Anterior cingulate cortex (tissue), 58 donors: Measurements from ENCODE around the gene NHLRC4.

Experiments
- DNase-seq, 58 donors: peaks; one replicate each; lab custom pipeline; 2025; lab: John Stamatoyannopoulos, UW

NHLRC4 gene

GRCh38 chr16:566475-567372 lies at the start of gene NHLRC4:
Gene NHLRC4 (plus strand): TSS chr16:567005. CDS start chr16:568048, 1,043 bp downstream.
- DNase-seq, result peak in 7 of 58 donors; percentile 1 to 26 (median 20)

GRCh38 chr16:518858-519257 lies 47.9 kb upstream of the NHLRC4 start:
- peak in 23 of 58 donors; percentile 5 to 64 (median 34) for DNase-seq

DNA sequence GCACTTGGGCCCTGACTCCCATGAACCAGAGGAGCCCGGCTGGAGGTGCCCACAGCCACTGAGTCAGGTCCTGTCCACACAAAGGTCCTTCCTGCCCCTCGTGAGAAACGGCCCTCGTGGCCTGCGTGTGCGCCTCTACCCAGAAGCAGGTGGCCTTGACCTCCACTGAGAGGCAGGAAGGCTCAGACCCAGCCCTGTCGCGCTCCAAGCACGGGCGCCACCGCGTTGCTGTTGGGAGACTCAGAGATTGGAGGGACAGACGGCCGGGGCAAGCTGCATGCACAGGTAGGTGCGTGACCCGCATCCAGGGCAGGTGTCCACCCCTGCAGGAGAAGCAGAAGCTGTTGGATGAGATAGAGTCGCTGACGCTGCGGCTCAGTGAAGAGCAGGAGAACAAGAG lies 47.4 kb upstream of the NHLRC4 start:
- no peak for DNase-seq

GRCh38 chr16:519841-520687 lies 46.7 kb upstream of the NHLRC4 start:
- DNase-seq, result no peak

GRCh38 chr16:520847-521246 lies 46.0 kb upstream of the NHLRC4 start:
- DNase-seq, result no peak

DNA sequence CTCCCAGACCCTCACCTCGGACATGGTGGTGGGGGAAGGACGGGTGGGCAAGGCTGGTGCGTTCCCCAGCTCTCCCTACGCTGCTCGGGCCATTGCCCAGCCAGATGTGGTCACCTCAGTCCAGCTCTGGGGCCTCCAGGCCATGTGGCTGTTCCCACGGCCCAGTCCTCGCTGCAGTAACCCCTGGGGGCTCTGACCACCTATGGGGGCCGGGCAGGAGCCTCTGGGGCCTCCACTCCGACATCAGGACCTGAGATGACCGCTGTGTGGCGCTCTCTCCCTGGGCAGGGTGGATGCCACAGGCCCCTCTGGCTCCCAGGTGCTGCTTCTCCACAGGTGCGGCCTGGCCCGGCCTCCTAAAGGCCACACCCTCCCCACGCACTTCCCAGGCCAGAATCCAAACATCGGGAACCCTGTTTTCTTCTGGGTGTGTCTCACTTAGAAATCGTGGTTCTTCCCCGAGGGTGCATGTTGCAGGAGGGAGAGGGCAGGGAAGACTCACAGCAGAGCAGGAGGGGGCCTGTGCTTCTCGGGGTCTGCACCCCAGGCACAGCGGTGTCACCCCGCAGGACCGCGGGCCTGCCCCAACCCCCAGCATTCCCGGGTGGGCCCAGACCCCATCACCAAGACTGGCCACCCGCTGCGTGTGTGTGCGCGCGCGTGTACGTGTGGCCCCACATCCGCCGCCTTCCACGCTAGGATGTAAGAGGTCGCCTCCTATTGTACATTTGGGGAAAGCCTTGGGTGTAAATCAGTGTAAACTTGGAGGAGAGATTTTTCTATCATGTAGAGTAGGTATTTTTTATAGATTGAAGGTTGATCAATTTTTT lies 45.2 kb upstream of the NHLRC4 start:
- no peak for DNase-seq

- no peak for DNase-seq
Observed at GRCh38 chr16:522320-523096, 44.3 kb upstream of the NHLRC4 start.

GRCh38 chr16:523097-523741 lies 43.6 kb upstream of the NHLRC4 start:
- DNase-seq, result no peak

DNA sequence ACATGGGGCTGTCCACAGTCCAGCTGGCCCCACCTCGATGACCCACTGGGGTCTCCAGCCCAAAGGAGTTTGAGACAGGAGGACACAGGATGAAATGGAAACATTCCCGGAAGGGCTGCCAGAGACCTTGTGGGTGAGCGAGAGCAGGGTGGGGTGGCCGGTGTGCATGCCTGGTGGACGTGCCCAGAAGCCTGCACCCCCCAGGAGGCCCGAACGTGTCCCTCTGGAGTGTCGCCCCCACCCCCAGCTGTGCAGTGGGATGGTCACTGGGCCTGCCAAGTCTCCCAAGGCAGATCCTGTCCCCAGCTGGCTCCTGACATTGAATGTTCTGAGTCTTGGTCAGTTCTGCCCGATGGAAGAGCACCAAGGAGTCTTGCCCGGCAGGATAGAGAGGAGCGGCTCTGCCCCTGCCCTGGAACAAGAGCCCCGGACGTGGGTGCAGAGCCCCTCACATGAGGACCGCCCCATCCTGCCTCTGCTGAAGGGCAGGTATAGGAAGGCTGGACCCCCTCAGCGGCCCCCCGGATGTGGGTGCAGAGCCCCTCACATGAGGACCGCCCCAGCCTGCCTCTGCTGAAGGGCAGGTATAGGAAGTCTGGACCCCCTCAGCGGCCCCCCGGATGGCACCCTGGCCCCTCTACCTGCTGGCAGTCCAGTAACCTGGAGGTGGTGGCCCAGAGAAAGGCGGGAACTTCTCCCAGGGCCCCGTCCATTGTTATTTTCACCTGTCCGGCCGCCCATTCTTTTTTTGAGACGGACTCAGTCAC lies 42.3 kb upstream of the NHLRC4 start:
- DNase-seq, result peak in 1 of 58 donors; percentile 1

DNA sequence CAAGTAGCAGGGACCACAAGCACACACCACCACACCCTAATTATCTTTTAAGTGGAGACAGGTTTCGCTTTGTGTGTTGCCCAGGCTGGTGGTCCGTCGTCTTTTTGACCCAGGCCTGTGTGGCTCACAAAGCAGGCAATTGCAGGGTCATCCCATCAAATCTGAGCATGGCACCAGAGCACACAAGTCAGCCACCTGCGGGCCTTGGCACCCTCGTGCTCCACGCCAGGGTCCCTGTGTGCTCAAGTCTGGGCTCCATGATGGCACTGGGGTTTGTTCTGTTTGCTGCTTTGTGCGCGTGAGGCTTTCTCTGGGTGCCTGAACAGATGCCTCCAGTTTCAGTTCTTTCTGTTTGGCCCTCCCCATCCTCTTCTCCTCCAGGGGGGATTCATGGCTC lies 41.7 kb upstream of the NHLRC4 start:
- DNase-seq, result peak in 2 of 58 donors; percentile 32 to 46

DNA sequence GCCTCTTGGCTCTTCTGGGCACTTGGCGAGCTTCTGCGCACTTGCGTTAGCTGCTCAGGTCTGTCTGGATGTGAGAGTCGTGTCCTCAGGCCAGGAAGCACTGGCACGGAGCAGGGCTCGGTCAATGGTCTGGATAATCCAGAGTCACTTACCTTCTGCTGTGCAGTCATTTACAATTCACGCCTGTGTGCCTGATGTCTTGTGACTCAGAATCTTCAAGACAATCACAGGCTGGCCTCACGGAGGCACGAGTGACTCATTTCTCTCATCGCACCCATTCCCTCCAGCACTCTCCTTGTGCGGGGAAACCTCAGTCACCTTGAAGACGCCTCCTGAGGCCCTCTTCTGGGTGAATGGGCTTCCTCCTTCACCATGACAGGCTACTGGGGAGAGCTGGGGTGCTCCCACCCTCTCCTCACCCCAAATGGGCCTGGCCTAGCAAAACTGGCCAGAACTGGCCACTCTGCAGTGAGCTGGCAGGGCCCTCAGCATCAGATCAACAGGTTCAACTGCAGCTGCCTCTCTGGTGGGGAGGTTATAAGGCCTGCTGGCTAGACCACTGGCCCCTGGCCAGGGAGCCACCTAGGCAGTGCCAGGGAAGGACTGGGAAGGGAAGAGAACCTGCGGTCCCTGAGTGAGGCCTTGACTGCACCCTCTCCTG lies 41.2 kb upstream of the NHLRC4 start:
- peak in 20 of 58 donors; percentile 13 to 67 (median 32) for DNase-seq

DNA sequence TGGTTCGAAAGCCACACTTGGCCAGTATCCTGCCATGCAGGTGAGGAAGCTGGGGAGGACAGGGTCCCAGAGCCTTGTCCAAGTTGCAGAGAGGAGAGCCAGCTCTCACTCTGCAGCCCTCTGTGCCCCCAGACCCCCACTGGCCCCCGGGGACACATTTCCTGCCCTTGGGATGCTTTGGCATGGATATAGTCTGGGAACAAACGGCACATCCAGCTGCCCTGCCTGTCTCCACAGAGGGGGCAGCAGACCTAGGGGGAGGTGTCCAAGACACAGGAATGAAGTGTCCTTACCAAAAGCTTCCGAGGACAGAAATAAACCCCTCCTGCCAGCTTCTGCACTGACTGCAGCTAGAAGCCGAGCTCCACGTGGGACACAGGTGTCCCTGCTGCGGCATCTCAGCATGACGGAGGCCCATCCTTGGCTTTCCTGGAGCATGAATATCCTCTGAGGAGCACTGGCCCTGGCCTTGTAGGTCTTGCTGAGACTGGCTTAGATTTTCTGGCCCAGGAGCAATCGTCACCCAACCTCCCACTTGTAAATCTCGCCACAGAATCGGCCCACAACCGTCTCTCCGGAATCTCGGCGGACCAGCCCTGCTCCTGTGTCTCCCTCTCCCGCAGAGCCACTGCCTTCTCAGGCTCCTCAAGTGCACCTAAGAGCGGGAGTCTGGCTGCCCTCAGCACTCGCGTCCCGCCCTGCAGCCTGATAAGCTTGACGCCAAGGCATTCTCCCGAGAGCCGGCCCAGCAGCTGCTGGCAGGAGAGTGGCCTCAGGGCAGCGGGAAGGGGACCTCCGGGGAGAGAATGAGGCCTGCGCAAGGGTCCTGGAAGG lies 40.4 kb upstream of the NHLRC4 start:
- DNase-seq, result peak in 13 of 58 donors; percentile 42 to 67 (median 49)

- peak; percentile 46 to 98 (median 86) for DNase-seq
Observed at GRCh38 chr16:527015-527903, 39.5 kb upstream of the NHLRC4 start, which contains the start of gene CAPN15. Gene CAPN15 (plus strand): TSS chr16:527712. CDS start chr16:546839, 19,127 bp downstream.

- peak in 2 of 58 donors; percentile 20 to 29 for DNase-seq
Observed at GRCh38 chr16:528111-529011, 38.4 kb upstream of the NHLRC4 start.
